Gastrocnemius medialis (tissue), 4 donors: ENCODE data around the gene RNASE12.
"Not testable (repeated sequence)": the region's sequence is repeated elsewhere in the genome, so short reads cannot be mapped to it uniquely, and the experiment has no call there.

ENCODE experiments used
- POLR2A ChIP-seq, 2 donors: fragments of 450-650 bp; IDR thresholded peaks; one replicate each; pipeline ENCODE4 v1.6.1; 2017; ENCODE audit warnings: antibody characterized with exemption in 2 of 2, mild to moderate bottlenecking in 2 of 2, moderate library complexity in 2 of 2
- TF ChIP-seq, protein P1 (sequence below), 5 experiments: fragments of 450-650 bp in 3 of 5; fragments of 200-600 bp in 2 of 5; sonication (generic) in 2 of 5; IDR thresholded peaks in 4 of 5; conservative IDR thresholded peaks in 1 of 5; 1 replicate in 4 of 5; 2 replicates in 1 of 5; pipeline ENCODE4 v1.5.1; 2016 to 2019; ENCODE audit warnings: antibody characterized with exemption in 5 of 5, mild to moderate bottlenecking in 3 of 5, moderate library complexity in 3 of 5

DNA sequence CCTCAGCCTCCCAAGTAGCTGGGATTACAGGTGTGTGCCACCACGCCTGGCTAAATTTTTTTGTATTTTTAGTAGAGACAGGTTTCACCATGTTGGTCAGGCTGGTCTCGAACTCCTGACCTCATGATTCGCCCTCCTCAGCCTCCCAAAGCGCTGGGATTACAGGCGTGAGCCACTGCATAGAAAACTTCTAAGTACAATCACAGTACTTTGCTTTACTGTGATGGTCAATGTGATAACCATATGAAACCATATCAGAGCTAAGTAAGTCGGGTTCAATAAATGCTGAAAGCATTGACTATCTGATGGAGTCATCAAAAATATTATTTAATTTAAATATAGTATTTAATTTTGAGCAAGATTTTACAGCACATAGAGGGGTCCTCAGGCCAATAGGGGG is 28.5 kb upstream of the RNASE12 start:
- TF ChIP-seq, protein P1, sequence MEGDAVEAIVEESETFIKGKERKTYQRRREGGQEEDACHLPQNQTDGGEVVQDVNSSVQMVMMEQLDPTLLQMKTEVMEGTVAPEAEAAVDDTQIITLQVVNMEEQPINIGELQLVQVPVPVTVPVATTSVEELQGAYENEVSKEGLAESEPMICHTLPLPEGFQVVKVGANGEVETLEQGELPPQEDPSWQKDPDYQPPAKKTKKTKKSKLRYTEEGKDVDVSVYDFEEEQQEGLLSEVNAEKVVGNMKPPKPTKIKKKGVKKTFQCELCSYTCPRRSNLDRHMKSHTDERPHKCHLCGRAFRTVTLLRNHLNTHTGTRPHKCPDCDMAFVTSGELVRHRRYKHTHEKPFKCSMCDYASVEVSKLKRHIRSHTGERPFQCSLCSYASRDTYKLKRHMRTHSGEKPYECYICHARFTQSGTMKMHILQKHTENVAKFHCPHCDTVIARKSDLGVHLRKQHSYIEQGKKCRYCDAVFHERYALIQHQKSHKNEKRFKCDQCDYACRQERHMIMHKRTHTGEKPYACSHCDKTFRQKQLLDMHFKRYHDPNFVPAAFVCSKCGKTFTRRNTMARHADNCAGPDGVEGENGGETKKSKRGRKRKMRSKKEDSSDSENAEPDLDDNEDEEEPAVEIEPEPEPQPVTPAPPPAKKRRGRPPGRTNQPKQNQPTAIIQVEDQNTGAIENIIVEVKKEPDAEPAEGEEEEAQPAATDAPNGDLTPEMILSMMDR (IDR thresholded peaks at IDR 0.05 in 4 of 5, conservative IDR thresholded peaks at IDR 0.05 in 1 of 5), result not testable (repeated sequence)
- not testable (repeated sequence) for TF ChIP-seq POLR2A (IDR thresholded peaks at IDR 0.05)
